Adipocyte (in vitro differentiated cells): ENCODE measurements around the gene PIEZO1.
"Not testable (repeated sequence)": the region's sequence is repeated elsewhere in the genome, so short reads cannot be mapped to it uniquely, and the experiment has no call there.

Experiments
- DNase-seq: peaks from one replicate; pipeline ENCODE4 v3.0.0-alpha.2; 2015; ENCODE audit warnings: low read depth
- H3K27me3 ChIP-seq: replicated peaks from 2 replicates; pipeline ENCODE4 v1.7.0; 2013; ENCODE audit warnings: mild to moderate bottlenecking, low read length, moderate library complexity; ENCODE audit not compliant: control insufficient read depth, insufficient read depth
- H3K36me3 ChIP-seq: 2 replicates; pipeline ENCODE4 v1.7.0; 2013; ENCODE audit warnings: low read length, mild to moderate bottlenecking, moderate library complexity; ENCODE audit not compliant: control insufficient read depth, insufficient read depth, severe bottlenecking
- H3K4me1 ChIP-seq: 2 replicates; pipeline ENCODE4 v1.7.0; 2013; ENCODE audit warnings: mild to moderate bottlenecking, low read length, moderate library complexity; ENCODE audit not compliant: control insufficient read depth, insufficient read depth
- H3K4me3 ChIP-seq: 2 replicates; pipeline ENCODE4 v1.7.0; 2013; ENCODE audit warnings: mild to moderate bottlenecking, low read length, moderate library complexity
- H3K9ac ChIP-seq: 2 replicates; pipeline ENCODE4 v1.7.0; 2013; ENCODE audit warnings: mild to moderate bottlenecking, low read length, moderate library complexity
- H3K9me3 ChIP-seq: 2 replicates; pipeline ENCODE4 v1.7.0; 2013; ENCODE audit warnings: mild to moderate bottlenecking, low read length, moderate library complexity; ENCODE audit not compliant: control insufficient read depth

Gene PIEZO1

DNA sequence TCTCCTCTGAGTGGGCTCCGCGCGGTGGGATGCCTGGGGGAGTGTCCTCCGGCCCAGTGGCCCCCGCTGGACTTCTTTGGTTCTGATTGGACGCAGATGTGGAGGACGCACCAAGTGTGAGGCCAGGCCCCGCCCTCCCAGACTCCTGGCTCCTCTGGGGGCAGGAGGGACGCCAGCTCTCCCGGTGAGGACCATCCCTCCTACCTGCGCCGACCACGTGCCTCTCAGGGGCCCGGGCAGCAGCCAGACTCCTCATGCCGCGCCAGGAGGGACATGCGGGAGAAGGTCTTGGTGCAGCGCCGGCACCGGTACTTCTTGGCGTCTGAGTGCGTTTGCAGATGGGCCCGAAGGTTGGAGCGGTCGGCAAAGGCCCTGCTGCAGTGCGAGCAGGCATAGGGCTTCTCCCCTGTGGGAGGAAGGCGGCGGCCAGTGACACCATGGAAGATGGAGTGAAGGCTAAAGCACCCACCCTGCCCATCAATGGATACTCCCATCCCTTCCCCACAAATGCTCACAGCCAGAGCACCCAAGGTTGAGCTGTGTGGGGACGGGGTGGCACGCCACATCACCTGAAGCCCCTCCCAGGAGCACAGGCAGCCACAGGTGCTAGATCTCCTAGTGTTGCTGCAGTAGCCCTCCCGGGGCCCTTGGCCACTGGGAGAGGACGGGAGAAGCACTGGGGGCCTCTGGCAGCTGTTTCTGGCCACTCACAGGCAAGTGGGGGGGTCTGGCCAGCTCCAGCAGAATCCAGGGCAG, 106.6 kb downstream of the PIEZO1 start:
- H3K9me3 ChIP-seq, result no peaks in the 10 kb centered on the region
- no peak for DNase-seq

GRCh38 chr16:88677721-88678120, 107.3 kb downstream of the PIEZO1 start:
- Histone ChIP-seq H3K27me3 (peaks cover 5% of the 10 kb centered on the region), H3K36me3 (peaks cover 4% of the 10 kb centered on the region), H3K4me3 (no peak overlapping the region), H3K9ac (no peak overlapping the region), H3K4me1 (peaks cover 18% of the 10 kb centered on the region), H3K9me3 (no peaks in the 10 kb centered on the region)
- no peak for DNase-seq

More for the DNA sequence above, 106.6 kb downstream of the PIEZO1 start:
- H3K4me1 ChIP-seq, result peaks cover 18% of the 10 kb centered on the region
- H3K27me3 ChIP-seq, result peaks cover 5% of the 10 kb centered on the region
- no peak overlapping the region for H3K9ac ChIP-seq
- H3K4me3 ChIP-seq, result no peak overlapping the region
- H3K36me3 ChIP-seq, result peaks cover 4% of the 10 kb centered on the region

- no peak overlapping the region for H3K4me3 ChIP-seq
- H3K27me3 ChIP-seq, result peaks cover 5% of the 10 kb centered on the region
- no peak for DNase-seq
- H3K4me1 ChIP-seq, result peaks cover 18% of the 10 kb centered on the region
- H3K9ac ChIP-seq, result no peak overlapping the region
- no peaks in the 10 kb centered on the region for H3K9me3 ChIP-seq
- peaks cover 4% of the 10 kb centered on the region for H3K36me3 ChIP-seq
These were observed 108.3 kb downstream of the PIEZO1 start for GRCh38 chr16:88676502-88677242.

DNA sequence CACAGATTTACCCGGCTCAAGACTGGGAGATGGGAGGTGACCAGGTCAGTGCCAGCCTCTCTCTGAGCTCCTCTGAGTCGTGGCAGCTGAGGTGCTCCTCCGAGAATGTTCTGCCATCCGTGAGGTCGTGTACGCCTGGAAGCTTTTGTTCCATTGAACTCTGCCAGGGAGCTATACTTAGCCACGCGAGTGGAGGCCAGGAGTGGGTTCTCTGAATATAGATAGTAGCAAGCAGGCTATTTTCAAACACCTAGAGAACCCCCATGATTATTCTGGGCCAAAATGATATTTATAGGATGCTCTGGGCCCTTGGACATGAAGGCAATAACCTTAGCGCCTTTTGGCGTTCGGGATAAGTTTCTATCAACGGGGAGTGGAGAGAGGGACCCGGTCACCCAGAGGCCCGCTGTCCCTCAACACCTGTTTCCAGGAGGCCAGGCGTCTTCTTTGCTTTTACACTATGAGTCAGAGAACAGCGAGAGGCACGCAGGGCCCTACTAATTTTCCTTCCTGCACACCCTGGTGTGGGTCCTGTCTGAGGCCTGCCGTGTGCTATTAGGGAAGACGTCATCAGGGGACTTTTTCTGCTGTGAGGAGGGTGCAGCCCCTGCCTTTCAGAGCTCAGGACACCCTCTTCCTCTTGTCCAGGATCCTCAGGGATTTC, 111.2 kb downstream of the PIEZO1 start:
- peaks cover 24% of the 10 kb centered on the region for H3K4me1 ChIP-seq
- DNase-seq, result no peak
- no peak overlapping the region for H3K4me3 ChIP-seq
- peaks cover 4% of the 10 kb centered on the region for H3K36me3 ChIP-seq
- H3K9ac ChIP-seq, result no peak overlapping the region
- no peaks in the 10 kb centered on the region for H3K9me3 ChIP-seq
- peaks cover 5% of the 10 kb centered on the region for H3K27me3 ChIP-seq

DNA sequence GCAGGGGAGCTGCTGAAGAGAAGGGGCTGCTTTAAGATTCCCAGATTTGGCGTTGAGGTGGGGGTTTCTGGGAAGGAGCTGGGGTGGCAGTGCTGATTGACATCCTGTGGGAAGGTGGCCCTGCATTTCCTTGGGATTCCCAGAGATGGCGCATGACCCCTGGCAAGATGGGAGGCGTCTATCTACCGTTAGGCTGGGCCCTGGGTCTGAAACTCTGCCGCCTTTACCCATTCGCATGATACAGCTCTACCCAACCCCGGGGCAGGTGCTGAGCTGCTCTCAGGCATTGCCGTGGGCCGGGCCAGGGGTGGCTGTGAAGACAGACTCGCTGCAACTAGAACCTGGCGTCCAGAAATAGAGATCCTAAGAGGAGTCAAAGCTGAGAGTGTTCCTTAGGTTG, 112.2 kb downstream of the PIEZO1 start:
- DNase-seq, result no peak

DNA sequence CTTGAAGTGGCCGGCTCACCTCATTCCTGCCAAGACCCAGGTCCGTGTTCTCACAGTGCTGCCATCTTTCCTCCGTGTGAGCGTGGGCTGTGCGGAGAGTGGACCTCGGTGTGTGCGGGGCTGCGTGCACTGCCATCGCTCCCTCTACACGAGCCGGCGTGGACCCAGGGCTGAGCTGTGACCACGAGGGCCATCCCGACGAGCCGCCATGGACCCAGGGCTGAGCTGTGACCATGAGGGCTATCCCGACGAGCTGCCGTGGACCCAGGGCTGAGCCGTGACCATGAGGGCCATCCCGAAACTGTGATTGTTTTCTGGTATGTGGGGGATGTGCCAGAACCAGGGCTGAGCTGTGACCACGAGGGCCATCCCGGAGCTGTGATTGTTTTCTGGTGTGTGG, 113.2 kb downstream of the PIEZO1 start:
- Histone ChIP-seq H3K36me3 (peaks cover 4% of the 10 kb centered on the region), H3K4me1 (peaks cover 11% of the 10 kb centered on the region), H3K9ac (no peak overlapping the region), H3K4me3 (no peak overlapping the region), H3K9me3 (no peaks in the 10 kb centered on the region), H3K27me3 (no peaks in the 10 kb centered on the region)
- no peak for DNase-seq

More for the DNA sequence above, 112.2 kb downstream of the PIEZO1 start:
- Histone ChIP-seq H3K9ac (no peak overlapping the region), H3K4me1 (peaks cover 14% of the 10 kb centered on the region), H3K9me3 (no peaks in the 10 kb centered on the region), H3K4me3 (no peak overlapping the region), H3K36me3 (peaks cover 4% of the 10 kb centered on the region), H3K27me3 (peaks cover 4% of the 10 kb centered on the region)

- Histone ChIP-seq H3K9me3 (no peaks in the 10 kb centered on the region), H3K9ac (no peak overlapping the region), H3K27me3 (no peaks in the 10 kb centered on the region), H3K36me3 (peaks cover 5% of the 10 kb centered on the region), H3K4me3 (no peak overlapping the region), H3K4me1 (peaks cover 15% of the 10 kb centered on the region)
- no peak for DNase-seq
These were observed 115.0 kb downstream of the PIEZO1 start for GRCh38 chr16:88669980-88670379.

DNA sequence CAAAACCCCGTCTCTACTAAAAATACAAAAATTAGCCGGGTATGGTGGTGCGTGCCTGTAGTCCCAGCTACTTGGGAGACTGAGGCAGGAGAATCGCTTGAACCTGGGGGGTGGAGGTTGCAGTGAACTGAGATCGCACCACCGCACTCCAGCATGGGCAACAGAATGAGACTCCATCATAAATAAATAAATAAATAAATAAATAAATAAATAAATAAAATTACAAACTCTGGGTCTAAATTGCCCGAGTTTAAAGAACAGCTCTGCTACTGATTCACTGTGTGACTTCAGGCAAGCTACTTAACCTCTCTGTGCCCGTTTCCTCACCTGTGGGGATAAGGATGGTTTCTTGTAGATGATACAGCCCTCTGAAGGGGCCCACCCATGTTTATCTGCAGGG, 115.5 kb downstream of the PIEZO1 start:
- H3K9me3 ChIP-seq, H3K27me3 ChIP-seq, DNase-seq, H3K9ac ChIP-seq, H3K36me3 ChIP-seq, H3K4me3 ChIP-seq: not testable (repeated sequence)
- peaks cover 20% of the 10 kb centered on the region for H3K4me1 ChIP-seq

GRCh38 chr16:88667461-88667860, 117.6 kb downstream of the PIEZO1 start:
- H3K4me3 ChIP-seq, result no peak overlapping the region
- peaks cover 23% of the 10 kb centered on the region for H3K4me1 ChIP-seq
- peaks cover 4% of the 10 kb centered on the region for H3K36me3 ChIP-seq
- H3K9me3 ChIP-seq, result no peaks in the 10 kb centered on the region
- DNase-seq, result no peak
- H3K9ac ChIP-seq, result no peak overlapping the region
- H3K27me3 ChIP-seq, result no peaks in the 10 kb centered on the region

DNA sequence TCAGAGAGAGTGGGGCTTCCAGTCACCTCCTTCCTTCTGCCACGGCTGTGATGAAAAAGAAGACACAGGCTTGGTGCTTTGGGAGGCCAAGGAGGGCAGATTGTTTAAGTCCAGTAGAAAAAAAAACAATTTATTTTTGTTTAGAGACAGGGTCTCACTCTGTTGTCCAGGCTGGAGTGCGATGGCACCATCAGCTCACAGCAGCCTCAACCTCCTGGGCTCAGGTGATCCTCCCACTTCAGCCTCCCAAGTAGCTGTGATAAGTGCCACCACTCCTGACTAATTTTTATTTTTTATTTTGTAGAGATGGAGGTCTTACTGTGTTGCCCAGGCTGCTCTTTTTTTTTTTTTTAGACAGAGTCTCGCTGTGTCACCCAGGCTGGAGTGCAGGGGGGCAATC, 119.5 kb downstream of the PIEZO1 start:
- Histone ChIP-seq H3K9ac (no peak overlapping the region), H3K4me1 (peaks cover 22% of the 10 kb centered on the region), H3K36me3 (peaks cover 4% of the 10 kb centered on the region), H3K27me3 (no peaks in the 10 kb centered on the region), H3K9me3 (no peaks in the 10 kb centered on the region), H3K4me3 (no peak overlapping the region)
- DNase-seq, result no peak
